HG02870 (cell line): ENCODE results near the gene CES2.
"Not testable (repeated sequence)": the region's sequence is repeated elsewhere in the genome, so short reads cannot be mapped to it uniquely, and the experiment has no call there.

Experiments used
- ATAC-seq: cut with Tn5 transposase; IDR thresholded peaks from one replicate; pipeline ENCODE4 v1.9.1; 2021; ENCODE audit warnings: mild to moderate bottlenecking, moderate library complexity; ENCODE audit not compliant: unreplicated experiment

CES2 gene, protein sequence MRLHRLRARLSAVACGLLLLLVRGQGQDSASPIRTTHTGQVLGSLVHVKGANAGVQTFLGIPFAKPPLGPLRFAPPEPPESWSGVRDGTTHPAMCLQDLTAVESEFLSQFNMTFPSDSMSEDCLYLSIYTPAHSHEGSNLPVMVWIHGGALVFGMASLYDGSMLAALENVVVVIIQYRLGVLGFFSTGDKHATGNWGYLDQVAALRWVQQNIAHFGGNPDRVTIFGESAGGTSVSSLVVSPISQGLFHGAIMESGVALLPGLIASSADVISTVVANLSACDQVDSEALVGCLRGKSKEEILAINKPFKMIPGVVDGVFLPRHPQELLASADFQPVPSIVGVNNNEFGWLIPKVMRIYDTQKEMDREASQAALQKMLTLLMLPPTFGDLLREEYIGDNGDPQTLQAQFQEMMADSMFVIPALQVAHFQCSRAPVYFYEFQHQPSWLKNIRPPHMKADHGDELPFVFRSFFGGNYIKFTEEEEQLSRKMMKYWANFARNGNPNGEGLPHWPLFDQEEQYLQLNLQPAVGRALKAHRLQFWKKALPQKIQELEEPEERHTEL

DNA sequence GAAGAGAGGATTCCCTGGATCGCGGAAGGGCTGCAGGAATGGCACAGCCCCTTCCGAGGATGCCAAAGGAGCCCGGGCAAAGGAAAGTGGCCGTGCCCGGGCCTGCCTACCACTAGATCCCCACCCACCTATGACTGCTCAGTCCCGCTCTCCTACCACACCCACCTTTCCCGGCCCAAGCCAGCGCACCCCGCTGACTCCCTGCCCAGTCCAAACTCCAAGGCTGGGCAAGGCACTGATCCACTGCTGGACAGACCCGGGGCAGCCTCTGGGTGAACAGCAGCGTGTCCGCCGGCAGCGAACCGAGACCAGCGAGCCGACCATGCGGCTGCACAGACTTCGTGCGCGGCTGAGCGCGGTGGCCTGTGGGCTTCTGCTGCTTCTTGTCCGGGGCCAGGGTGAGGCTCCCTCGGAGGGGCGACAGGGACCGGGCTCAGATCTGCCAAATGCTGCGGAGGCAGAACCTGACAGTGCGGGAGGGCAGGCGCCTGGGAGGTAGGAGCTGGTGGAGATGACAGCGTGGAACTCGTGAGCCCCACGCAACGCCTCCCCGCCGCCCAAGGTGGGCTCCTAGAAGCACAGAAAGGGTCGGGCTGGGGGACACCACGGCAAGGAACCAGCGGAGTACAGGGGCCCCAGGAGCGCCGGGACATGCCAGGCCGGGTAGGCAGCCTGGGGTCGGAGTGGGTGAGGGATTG, at the start of gene CES2:
TSS of gene CES2 (plus strand) at position 203 of the 698 bp plus-strand sequence. CDS start at position 323, 120 bp downstream.
- ATAC-seq = no peak

GRCh38 chr16:66886321-66886720, 49.0 kb upstream of the CES2 start:
- no peak for ATAC-seq

DNA sequence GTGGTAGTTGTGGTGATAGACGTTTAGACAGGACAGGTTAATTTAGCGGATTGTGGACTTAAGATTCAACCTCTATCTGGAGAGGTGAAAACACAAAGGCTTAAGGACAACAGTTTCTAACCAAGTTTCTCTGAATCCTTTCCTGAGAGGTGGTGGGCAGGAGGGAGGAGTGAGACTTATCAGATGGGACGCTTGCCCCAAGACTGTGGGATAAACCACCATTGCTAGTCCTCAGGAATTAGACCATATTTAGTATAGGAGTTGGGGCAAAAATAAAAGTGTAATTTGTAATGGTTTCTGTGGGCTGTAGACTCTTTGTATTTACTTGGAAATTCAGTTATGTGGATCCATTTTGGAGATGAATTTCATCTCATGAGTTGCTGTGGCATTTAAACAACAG, 48.4 kb upstream of the CES2 start:
- no peak for ATAC-seq

- ATAC-seq = no peak
Observed at GRCh38 chr16:66888647-66889615, 46.4 kb upstream of the CES2 start.

DNA sequence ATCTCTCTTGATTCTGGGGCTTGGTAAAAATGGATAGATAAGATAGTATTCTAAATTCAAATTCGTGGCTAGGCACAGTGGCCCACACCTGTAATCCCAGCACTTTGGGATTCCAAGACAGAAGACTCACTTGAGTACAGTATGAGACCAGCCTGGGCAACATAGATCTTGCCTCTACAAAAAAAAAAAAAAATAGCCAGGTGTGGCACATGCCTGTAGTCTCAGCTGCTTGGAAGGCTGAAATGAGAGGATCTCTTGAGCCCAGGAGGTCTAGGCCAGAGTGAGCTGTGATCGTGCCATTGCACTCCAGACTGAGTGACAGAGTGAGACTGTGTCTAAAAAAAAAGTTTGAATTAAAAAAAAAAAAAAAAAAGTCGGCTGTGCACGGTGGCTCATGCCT, 45.7 kb upstream of the CES2 start:
- ATAC-seq = no peak

GRCh38 chr16:66890799-66891198, 44.5 kb upstream of the CES2 start:
- ATAC-seq = no peak

DNA sequence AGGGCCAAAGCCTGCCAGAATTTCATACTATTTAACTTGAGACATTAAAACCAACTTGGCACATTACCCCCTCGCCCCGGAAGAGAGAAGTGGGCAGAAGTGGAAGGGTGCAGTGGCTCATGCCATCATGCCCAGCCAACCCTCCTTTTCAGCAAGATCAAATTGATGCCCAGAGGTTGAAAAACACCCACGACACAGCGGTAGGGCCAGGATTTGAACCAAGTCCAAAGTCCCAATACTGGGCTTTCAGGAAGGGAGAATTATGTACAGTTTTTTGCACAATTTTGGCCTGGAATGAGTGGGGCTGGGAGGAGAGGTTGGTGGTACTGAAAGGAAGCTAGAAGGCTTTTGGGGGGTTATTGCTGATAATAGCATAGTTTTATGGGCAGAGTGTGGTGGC, 44.0 kb upstream of the CES2 start:
- ATAC-seq = no peak

- no peak for ATAC-seq
Observed at GRCh38 chr16:66891797-66892196, 43.5 kb upstream of the CES2 start.

DNA sequence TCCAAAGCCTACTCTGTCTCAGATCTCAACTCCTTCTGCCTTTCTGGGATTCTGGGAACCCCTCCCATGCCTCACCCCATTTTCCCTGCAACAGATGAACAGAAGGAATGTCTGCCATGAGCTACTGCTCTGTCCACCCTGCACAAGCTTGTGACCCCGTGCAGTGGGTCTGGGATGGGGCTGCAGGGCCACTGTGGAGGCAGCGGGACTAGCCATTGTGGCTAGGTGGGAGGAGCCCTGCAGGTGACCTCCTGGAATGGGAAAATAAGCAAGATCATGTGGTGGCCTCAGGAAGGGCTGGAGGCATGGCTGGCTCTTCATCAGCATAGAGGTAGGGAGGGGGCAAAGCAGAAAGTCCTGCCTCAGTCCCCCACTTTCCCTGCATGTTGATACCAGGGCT, 41.3 kb upstream of the CES2 start:
- ATAC-seq = no peak

DNA sequence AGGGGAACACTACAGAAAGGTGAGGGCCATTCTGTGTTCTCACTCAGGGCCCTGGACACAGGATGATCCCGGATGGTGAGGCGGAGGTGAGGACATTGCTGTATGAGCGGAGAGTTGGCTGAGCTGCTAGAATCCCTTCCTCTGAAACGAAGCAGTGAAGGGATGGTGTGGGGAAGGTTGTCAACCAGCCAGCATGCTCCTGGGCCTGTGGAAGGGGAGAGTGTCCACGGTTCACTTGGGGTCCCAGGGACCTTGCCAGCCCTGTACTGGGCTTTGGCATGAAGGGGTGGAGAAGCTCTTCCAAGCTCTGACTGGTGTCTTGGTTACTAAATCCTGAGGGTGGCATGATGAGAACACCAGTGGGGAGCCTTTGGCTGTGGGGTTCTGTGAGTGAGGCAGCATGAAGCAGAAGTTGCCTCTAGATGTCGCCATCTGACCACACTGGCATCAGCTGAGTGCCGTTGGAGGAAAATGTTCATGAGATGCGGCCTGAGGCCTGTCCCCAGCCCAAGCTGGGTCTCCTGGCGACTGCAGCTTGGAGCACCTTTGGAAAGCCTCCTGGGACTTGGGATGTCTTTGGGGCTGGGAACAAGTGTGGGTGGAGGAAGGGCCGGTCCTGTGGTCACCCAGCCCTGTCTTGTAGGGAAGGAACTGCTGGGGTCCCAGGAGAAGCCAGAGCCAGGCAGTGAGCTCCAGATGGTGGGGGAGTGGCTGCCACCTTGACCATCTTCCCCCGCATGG, 40.2 kb upstream of the CES2 start:
- ATAC-seq = no peak

- ATAC-seq = no peak
Observed at GRCh38 chr16:66895689-66895979, 39.7 kb upstream of the CES2 start.

- no peak for ATAC-seq
Observed at GRCh38 chr16:66895999-66896398, 39.3 kb upstream of the CES2 start.

- ATAC-seq = not testable (repeated sequence)
Observed at GRCh38 chr16:66896682-66897081, 38.6 kb upstream of the CES2 start.

DNA sequence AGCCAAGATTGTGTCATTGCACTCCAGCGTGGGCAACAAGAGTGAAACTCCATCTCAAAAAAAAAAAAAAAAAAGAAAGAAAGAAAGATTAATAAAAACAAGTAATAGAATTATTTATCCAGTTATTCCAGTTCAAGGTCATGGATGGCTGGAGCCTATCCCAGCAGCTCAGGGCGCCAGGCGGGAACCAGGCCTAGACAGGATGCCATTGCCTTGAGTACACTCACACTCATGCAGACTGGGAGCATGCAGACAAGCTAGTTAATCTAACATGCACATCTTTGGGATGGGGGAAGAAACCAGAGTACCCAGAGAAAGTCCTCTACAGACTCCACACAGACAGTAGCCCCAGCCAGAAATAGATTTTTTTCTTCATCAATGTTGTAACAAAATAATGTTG, 37.1 kb upstream of the CES2 start:
- no peak for ATAC-seq

- ATAC-seq = no peak
Observed at GRCh38 chr16:66898933-66899309, 36.4 kb upstream of the CES2 start.

DNA sequence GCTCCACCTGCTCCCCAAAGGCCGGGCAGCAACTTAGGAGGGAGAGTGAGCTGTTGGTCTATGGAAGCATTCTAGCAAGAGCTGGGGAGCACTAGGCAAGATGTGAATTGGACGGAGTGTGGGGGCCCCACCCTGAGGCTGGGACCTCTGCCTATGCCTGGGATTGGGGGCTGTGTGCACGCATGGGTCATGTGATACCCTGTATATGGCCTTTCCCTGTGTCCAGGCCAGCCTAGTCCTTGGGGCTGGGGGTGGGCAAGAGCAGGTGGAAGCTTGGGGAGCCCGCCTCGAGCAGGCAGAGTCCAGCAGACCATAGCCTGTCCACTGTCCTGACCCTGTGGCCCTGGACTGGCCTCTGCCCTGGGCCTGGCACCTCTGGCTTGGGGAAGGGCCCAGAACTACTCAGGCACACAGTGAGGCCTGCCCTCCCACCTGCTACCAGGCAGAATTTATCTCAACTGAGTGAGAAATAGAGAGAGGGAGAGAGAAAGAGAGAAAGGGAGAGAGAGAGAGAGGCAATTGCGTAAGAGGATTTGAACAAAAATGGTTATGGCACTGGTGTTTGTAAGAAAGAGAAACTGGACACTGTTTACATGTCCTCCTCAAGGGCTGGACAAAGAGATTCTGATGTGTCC, 35.9 kb upstream of the CES2 start:
- ATAC-seq = no peak

- no peak for ATAC-seq
Observed at GRCh38 chr16:66899945-66900710, 35.2 kb upstream of the CES2 start.

GRCh38 chr16:66900721-66901441, 34.4 kb upstream of the CES2 start:
- ATAC-seq = no peak

DNA sequence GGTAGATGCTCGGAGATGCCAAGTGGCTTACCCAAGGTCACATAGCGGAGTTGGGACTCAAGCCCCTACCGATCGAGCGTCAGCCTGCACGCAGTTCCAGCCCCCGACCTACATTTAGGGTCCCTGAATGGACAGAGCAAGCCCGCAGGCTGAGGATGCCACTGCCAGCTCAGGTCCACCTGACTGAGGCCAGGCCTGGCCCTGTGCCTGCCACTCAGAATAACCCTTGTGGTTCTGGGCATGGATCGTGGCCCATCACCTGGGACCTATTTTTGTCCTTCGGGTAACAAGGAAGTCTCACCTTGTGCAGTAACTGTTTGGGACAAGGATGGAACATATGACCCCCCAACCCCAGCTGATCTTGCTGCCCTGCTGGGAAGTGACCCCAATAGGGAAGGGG, 33.7 kb upstream of the CES2 start:
- no peak for ATAC-seq
